ENCODE data around the gene ATP13A2.
A peak's percentile ranks its signal among the peaks of the same experiment; 100 is the strongest.
"Not testable (repeated sequence)": the region's sequence is repeated elsewhere in the genome, so short reads cannot be mapped to it uniquely, and the experiment has no call there.

Gene ATP13A2

GRCh38 chr1:16978139-16978538, 33.6 kb downstream of the ATP13A2 start:
- no peak for DNase-seq

DNA sequence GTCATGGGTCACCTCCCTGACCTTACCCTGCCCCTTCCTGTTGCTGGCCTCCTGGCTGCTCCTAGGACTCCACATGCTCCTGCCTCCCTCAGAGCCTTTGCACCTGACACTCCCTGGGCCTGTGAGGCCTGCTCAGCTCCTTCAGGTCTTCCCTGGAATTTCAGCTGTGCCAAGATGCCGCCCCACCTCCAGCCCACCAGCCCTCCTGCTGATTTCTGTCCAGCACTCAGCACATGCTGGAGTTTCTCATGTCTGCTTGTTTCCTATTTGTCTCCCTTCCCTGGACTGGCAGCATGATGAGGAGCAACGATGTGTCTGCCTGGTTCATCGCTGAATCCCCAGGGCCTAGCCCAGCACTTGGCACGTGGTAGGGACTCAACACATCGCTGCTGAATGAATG, 34.4 kb downstream of the ATP13A2 start:
- no peak for DNase-seq

DNA sequence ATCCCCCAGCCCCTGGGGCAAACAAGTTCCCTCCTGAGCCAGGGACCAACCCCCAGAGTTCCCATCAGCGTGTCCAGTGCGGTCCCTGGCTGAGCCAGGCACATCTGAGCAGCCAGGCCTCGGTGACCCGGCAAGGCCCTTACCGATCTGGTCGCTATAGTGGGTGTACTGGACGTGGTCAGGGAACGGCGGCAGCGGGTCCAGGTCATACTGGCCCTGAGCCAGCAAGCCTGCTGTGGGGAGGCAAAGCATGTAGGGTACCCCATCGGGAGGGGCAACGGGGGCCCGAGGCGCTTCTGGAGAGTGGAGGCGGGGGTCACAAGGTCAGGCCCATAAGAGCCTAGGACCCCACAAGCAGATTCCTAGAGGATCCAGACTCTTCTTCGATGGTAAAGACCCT, 34.8 kb downstream of the ATP13A2 start:
- no peak for DNase-seq

GRCh38 chr1:16975838-16976237, 35.9 kb downstream of the ATP13A2 start:
- DNase-seq = no peak

GRCh38 chr1:16975211-16975610, 36.5 kb downstream of the ATP13A2 start:
- DNase-seq = no peak

DNA sequence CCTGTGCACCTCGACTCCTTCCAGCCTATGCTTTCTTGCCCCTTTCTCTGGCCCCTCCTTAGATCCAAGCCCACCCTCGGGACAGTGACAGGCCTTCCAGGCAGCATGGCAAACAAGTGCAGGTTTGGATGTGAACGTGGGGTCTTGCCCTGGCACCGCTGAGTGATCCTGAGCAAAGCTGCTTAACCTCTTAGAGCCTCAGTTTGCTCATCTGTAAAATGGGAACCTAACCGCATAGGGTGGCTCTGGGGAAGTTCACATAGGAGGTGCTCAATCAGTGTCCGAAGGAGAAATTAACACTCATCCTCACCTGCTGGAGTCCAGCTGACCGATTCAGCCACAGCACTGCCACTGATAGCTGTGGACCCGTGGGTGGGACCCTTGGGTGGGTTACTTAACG, 38.5 kb downstream of the ATP13A2 start:
- DNase-seq = no peak

- DNase-seq = no peak
Measured at GRCh38 chr1:16972189-16972895, 39.4 kb downstream of the ATP13A2 start.

DNA sequence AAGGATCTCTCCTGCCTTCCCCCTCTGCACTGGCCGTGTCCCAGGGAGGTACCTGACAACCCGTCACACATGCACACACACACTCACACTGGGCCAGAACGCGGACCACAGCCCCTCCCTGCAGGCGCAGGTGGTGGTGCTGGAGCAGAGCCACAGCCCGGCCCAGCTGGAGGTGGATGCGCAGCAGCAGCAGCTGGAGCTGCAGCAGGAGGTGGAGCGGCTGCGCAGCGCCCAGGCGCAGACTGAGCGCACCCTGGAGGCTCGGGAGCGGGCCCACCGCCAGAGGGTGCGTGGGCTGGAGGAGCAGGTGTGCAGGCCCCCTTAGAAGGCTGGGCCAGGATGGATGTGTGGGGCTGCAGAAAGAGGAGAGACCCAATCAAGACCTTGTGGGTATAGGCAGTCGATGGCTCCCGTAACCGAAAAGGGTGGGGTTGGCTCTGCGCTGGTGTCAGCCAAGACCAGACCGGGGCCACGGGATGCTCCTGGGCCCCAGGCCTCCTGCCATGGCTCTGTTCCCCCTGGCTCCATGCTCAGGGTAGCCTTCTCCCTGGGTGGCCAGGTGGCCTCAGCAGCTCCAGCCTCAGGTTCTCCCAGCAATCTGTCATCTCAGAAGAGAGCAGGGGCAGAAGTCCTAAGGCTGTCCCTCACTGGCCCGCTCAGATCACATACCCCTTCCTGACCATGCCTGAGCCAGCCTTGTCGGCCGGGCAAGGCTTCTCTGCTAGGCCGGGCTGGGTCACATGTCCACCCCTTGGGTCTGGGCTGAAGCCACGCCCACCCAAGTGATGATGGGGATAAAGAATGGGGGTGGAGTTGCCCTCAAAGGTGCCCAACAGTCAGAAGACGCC, 40.2 kb downstream of the ATP13A2 start:
- DNase-seq = peak; percentile 89

GRCh38 chr1:16970132-16970910, 41.4 kb downstream of the ATP13A2 start:
- no peak for DNase-seq

DNA sequence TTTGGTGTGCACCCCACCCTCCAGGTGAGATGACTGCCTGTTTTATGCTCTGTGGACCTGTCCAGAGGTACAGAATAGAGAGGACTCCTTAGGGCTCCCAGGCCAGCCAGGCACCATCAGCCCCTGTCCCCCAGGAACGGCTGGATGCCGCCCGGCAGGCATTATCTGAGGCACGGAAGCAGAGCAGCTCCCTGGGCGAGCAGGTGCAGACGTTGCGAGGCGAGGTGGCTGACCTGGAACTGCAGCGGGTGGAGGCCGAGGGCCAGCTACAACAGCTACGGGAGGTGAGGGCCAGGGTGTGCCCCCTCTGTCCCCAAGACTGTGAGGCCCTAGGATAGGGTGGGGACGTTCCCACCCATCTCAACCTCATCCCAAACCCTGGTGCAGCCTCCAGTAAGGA, 42.1 kb downstream of the ATP13A2 start:
- DNase-seq = no peak

GRCh38 chr1:16969057-16969611, 42.6 kb downstream of the ATP13A2 start:
- no peak for DNase-seq

- no peak for DNase-seq
Measured at GRCh38 chr1:16968372-16968771, 43.4 kb downstream of the ATP13A2 start.

GRCh38 chr1:16967962-16968361, 43.8 kb downstream of the ATP13A2 start:
- no peak for DNase-seq

- peak; percentile 21 for DNase-seq
Measured at GRCh38 chr1:16967095-16967575, 44.6 kb downstream of the ATP13A2 start.

- no peak for DNase-seq
Measured at GRCh38 chr1:16966282-16966681, 45.4 kb downstream of the ATP13A2 start.

GRCh38 chr1:16965486-16966067, 46.2 kb downstream of the ATP13A2 start:
- DNase-seq = no peak

- not testable (repeated sequence) for DNase-seq
Measured at GRCh38 chr1:16964169-16964568, 47.6 kb downstream of the ATP13A2 start.

- DNase-seq = no peak
Measured at GRCh38 chr1:16961297-16962133, 50.2 kb downstream of the ATP13A2 start.

DNA sequence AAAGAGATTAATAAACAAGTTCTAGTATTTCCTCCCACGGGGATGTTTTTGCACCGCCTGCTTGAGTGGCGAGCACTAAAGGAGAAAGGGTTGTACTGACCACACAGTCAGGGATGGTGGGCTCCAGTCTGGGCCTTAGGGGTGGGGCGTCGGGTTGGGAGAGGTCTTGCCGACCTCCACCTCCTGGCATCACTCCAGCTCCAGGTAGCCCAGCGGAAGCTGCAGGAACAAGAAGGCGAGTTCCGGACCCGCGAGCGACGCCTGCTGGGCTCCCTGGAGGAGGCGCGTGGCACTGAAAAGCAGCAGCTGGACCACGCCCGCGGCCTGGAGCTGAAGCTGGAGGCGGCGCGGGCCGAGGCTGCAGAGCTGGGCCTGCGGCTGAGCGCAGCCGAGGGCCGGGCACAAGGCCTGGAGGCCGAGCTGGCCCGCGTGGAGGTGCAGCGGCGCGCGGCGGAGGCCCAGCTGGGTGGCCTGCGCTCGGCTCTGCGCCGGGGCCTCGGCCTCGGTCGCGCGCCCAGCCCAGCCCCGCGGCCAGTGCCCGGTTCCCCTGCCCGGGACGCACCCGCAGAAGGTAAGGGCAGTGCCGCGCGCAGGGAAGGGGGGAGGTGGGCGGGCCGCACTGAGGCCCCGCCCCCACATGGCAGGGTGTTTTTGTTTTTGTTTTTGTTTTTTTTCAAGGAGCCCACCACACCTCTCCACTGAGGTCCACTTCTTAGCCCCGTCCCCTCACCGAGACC, 51.0 kb downstream of the ATP13A2 start:
- peak; percentile 83 for DNase-seq

DNA sequence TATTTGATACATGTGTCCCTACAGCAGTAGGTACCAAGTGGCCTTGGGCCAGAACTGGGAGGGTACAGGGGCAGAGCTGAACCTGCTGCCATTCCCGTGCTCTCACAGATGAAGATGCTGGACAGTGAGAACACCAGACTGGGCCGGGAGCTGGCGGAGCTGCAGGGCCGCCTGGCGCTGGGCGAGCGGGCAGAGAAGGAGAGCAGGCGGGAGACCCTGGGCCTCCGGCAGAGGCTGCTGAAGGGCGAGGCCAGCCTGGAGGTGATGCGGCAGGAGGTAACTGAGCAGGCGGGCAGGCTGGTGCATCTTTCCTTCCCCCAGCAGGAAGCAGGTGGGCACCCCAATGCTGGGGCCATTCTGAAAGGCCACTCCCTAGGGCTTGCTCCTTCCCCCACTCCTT, 53.3 kb downstream of the ATP13A2 start:
- no peak for DNase-seq

GRCh38 chr1:16957731-16958130, 54.0 kb downstream of the ATP13A2 start:
- DNase-seq = no peak
